ENCODE data around the gene RALB.
"Not testable (repeated sequence)": the region's sequence is repeated elsewhere in the genome, so short reads cannot be mapped to it uniquely, and the experiment has no call there.

RALB gene

DNA sequence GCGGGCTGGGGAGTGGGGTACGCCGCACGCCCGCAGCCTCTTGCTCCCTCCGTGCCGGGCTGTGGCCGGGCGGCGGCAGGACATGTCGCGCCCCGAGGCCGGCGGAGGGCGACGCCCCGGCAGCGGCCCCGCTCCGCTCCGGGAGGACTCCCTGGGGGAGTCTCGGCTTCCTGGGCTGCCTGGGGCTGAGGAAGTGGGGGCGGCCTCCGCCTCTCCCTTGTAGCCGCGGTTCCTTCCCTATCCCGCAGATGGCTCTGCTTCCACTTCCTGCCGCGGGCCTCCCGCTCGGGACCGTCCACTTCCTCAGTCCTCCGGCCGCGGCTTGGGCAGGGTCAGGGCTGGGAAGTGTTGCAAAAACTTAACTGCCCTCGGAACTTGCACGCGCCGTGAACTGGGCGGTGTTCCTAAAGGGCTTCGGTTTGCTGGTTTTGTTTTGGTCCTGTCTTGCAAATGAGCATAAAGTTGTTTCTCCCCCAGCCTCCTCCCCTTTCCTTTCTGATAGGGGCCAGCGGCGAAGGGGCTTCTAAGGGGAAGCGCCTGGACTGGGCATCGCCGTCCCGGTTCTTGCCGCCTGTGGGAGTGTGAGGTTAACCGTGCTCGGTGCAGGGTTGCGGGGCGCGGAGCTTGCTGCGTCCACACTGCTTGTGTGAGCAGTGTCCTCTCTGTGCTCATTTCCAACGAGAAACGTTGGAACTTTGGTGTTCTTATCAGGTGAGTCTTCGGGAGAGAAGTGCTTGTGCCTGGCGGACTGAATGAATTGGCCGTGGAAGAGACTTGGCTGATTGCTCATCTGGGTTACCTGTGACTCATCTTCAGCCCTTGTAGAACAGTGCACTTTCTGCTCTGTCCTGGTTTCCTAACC, 600 bp downstream of the RALB start:
- in situ Hi-C loops (cut with HindIII; ENCODE audit: low pct_unique_long_range_greater_than_20kb, low sequenced_read_pairs) = no loop called here
- peak; percentile 66 to 80 for DNase-seq (ENCODE audit: low read depth in 1 of 2, low spot score in 1 of 2)
- no peak for TF ChIP-seq JUND (IDR thresholded peaks at IDR 0.05; ENCODE audit: low read depth)

DNA sequence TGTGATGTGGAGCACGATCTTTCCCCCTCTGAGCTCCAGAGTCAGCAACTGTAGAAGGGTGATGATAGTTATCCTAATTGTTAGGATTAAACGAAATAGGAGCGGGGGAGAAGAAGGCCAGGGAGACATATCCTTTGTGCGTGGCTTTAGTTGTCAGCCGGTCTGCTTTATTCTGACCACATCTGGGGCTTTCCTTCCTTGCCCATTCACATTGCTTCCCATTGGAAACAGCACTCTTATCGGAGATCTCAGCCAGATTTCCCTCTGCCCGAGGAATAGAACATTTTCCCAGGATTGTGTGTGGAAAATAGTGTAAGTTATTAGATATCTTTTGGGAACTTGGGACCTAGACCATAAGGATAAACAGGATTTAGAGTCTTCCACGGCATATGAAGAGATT, 1.5 kb downstream of the RALB start:
- no peak for DNase-seq (ENCODE audit: low read depth in 1 of 2, low spot score in 1 of 2)
- in situ Hi-C loops (cut with HindIII; ENCODE audit: low pct_unique_long_range_greater_than_20kb, low sequenced_read_pairs) = no loop called here
- TF ChIP-seq JUND (IDR thresholded peaks at IDR 0.05; ENCODE audit: low read depth) = no peak

DNA sequence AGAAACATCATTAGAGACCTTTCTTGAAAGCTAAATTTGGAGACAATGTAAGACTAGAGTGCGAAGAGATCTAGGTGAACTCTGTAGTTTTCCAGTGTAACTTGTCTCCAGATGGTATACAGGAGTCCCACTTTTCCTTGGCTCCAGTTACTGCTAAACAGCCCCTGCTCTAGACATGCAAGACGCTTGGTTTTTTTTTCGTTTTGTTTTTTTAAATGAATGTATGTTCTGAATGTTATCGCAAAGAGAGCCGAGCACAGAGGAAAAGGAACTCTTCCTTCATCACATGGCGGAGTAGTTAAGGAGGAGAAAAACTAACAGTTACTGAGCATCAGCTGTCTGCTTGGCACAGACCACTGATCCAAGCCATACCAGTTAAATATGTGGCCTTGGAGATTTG, 2.4 kb downstream of the RALB start:
- no peak for TF ChIP-seq JUND (IDR thresholded peaks at IDR 0.05; ENCODE audit: low read depth)
- in situ Hi-C loops (cut with HindIII; ENCODE audit: low pct_unique_long_range_greater_than_20kb, low sequenced_read_pairs) = no loop called here
- DNase-seq (ENCODE audit: low read depth in 1 of 2, low spot score in 1 of 2) = no peak

GRCh38 chr2:120255986-120256650, 3.5 kb downstream of the RALB start:
- in situ Hi-C loops (cut with HindIII; ENCODE audit: low pct_unique_long_range_greater_than_20kb, low sequenced_read_pairs) = no loop called here
- TF ChIP-seq JUND (IDR thresholded peaks at IDR 0.05; ENCODE audit: low read depth) = no peak
- no peak for DNase-seq (ENCODE audit: low read depth in 1 of 2, low spot score in 1 of 2)

- no peak for DNase-seq (ENCODE audit: low read depth in 1 of 2, low spot score in 1 of 2)
- in situ Hi-C loops (cut with HindIII; ENCODE audit: low pct_unique_long_range_greater_than_20kb, low sequenced_read_pairs) = no loop called here
- no peak for TF ChIP-seq JUND (IDR thresholded peaks at IDR 0.05; ENCODE audit: low read depth)
Measured at GRCh38 chr2:120256651-120257000, 4.0 kb downstream of the RALB start.

DNA sequence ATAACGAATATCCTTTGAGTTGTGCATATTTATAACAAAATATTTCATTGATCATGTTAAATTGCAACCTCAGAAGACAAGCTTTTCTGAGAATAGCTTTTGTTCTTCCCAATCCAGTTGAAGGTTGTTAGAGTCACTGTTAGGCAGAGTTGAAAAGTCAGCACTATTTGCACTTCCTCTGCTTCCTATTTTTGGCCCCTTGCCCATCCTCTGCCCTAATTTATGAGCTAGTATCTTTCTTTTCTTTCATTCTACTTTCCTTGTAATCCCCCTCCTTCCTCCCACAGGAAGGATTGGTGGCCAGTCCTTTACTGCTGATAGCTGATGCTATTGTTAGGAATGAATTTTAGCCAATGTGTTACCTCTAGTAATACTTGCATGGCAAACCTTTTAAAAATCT, 4.9 kb downstream of the RALB start:
- no peak for TF ChIP-seq JUND (IDR thresholded peaks at IDR 0.05; ENCODE audit: low read depth)
- in situ Hi-C loops (cut with HindIII; ENCODE audit: low pct_unique_long_range_greater_than_20kb, low sequenced_read_pairs) = no loop called here
- no peak for DNase-seq (ENCODE audit: low read depth in 1 of 2, low spot score in 1 of 2)

GRCh38 chr2:120258196-120258595, 5.5 kb downstream of the RALB start:
- in situ Hi-C loops (cut with HindIII; ENCODE audit: low pct_unique_long_range_greater_than_20kb, low sequenced_read_pairs) = no loop called here

DNA sequence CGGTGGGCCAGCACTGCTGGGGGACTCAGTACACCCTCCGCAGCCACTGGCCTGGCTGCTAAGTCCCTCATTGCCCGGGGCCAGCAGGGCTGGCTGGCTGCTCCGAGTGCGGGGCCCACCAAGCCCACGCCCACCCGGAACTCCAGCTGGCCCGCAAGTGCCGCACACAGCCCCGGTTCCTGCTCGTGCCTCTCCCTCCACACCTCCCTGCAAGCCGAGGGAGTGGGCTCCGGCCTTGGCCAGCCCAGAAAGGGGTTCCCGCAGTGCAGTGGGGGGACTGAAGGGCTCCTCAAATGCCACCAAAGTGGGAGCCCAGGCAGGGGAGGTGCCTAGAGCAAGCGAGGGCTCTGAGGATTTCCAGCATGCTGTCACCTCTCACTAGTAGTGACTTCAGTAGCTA, 7.3 kb downstream of the RALB start:
- in situ Hi-C loops (cut with HindIII; ENCODE audit: low pct_unique_long_range_greater_than_20kb, low sequenced_read_pairs); DNase-seq (ENCODE audit: low read depth in 1 of 2, low spot score in 1 of 2): not testable (repeated sequence)

More at GRCh38 chr2:120258196-120258595, 5.5 kb downstream of the RALB start:
- no peak for DNase-seq (ENCODE audit: low read depth in 1 of 2, low spot score in 1 of 2)
- TF ChIP-seq JUND (IDR thresholded peaks at IDR 0.05; ENCODE audit: low read depth) = no peak

GRCh38 chr2:120260736-120261135, 8.1 kb downstream of the RALB start:
- DNase-seq (ENCODE audit: low read depth in 1 of 2, low spot score in 1 of 2) = no peak
- TF ChIP-seq JUND (IDR thresholded peaks at IDR 0.05; ENCODE audit: low read depth) = no peak
- in situ Hi-C loops (cut with HindIII; ENCODE audit: low pct_unique_long_range_greater_than_20kb, low sequenced_read_pairs) = no loop called here

- in situ Hi-C loops (cut with HindIII; ENCODE audit: low pct_unique_long_range_greater_than_20kb, low sequenced_read_pairs) = no loop called here
- DNase-seq (ENCODE audit: low read depth in 1 of 2, low spot score in 1 of 2) = no peak
- TF ChIP-seq JUND (IDR thresholded peaks at IDR 0.05; ENCODE audit: low read depth) = no peak
Measured at GRCh38 chr2:120261387-120262006, 8.8 kb downstream of the RALB start.

DNA sequence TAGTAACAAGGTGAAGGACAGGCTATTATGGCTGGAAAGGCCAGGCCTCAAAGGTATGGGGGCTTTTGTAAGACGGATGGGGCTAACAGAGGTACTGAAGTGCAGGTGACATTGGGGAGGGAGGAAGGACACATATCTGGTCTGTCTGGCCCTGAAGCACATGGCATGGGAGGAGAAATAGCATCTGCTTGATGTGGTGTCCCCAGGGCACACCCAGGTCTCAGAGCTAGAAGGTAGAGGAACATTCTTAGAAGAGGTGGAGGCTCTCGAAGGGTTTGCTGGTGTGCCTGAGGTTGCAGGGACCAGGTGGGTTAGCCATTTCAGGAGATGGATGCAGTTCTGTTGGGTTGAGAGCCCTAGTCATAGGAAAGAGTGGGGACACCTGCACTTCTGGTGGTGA, 9.5 kb downstream of the RALB start:
- TF ChIP-seq JUND (IDR thresholded peaks at IDR 0.05; ENCODE audit: low read depth) = no peak
- in situ Hi-C loops (cut with HindIII; ENCODE audit: low pct_unique_long_range_greater_than_20kb, low sequenced_read_pairs) = no loop called here
- DNase-seq (ENCODE audit: low read depth in 1 of 2, low spot score in 1 of 2) = no peak

DNA sequence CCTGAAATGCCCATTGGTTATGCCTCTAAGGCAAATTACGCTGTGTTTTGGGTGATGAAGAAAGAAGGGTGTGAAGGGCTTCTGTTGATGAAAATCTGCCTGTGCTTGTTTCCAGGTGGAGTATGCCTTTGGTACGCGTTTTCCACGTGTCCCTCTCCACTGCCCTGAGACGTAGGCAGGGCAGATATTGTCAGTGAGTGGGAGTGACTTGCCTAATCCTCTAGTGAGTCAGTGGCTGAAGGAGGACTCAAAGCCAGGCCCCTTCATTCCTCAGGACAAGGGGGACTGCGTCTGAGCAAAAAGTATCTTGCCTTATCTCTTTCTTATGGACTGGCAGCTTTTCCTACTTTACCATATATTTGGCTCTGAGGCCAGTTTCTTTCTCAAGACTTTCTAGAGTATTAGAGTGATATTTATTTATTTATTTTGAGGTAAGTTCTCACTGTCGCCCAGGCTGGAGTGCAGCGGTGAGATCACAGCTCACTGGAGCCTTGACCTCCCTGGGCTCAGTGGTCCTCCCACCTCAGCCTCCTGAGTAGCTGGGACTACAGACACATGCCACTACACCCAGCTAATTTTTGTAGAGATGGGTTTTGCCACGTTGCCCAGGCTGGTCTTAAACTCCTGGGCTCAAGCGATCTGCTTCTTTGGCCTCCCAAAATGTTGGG, 10.2 kb downstream of the RALB start:
- no peak for TF ChIP-seq JUND (IDR thresholded peaks at IDR 0.05; ENCODE audit: low read depth)
- in situ Hi-C loops (cut with HindIII; ENCODE audit: low pct_unique_long_range_greater_than_20kb, low sequenced_read_pairs) = no loop called here
- DNase-seq (ENCODE audit: low read depth in 1 of 2, low spot score in 1 of 2) = no peak

GRCh38 chr2:120265006-120265405, 12.4 kb downstream of the RALB start:
- in situ Hi-C loops (cut with HindIII; ENCODE audit: low pct_unique_long_range_greater_than_20kb, low sequenced_read_pairs) = no loop called here
- no peak for TF ChIP-seq JUND (IDR thresholded peaks at IDR 0.05; ENCODE audit: low read depth)
- DNase-seq (ENCODE audit: low read depth in 1 of 2, low spot score in 1 of 2) = no peak

Data from T47D (cell line).